Stimulated activated CD8-positive, alpha-beta memory T cell treated with anti-CD3 and anti-CD28 coated beads, Interleukin-7, amount 100 ng/mL, for 24 hours (primary cell): ENCODE data around the gene GMCL1.
"Not testable (repeated sequence)": the region's sequence is repeated elsewhere in the genome, so short reads cannot be mapped to it uniquely, and the experiment has no call there.

Source experiments
- DNase-seq: peaks from one replicate; pipeline ENCODE4 v3.0.0-alpha.2; 2020; ENCODE audit warnings: low read depth

Gene GMCL1

GRCh38 chr2:69829256-69830044, at the start of gene GMCL1:
Gene GMCL1, plus strand, starts transcription at chr2:69829660. Its CDS starts 233 bp downstream, at chr2:69829893.
- DNase-seq = peak; percentile 98

GRCh38 chr2:69780921-69781320, 48.5 kb upstream of the GMCL1 start:
- DNase-seq = no peak

GRCh38 chr2:69781321-69782248, 47.9 kb upstream of the GMCL1 start:
- DNase-seq = no peak

DNA sequence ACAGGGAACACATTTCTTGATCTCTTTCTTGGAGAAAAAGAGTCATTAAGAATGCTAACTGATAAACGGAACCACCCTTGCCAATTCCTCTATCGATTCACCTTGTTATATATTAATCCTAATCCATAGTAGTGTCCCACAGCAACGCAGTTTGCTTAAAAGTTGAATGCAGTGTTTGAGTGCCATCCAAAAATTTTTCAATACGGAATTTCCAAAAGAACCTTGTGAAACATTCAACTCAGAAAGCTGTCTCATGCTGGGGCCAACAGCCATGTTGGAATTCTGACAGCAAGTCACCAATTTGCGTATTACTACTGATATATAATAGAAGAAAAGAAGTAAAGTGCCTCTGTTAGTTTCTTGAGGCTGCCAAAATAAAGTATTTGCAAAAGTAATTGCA, 45.2 kb upstream of the GMCL1 start:
- no peak for DNase-seq

DNA sequence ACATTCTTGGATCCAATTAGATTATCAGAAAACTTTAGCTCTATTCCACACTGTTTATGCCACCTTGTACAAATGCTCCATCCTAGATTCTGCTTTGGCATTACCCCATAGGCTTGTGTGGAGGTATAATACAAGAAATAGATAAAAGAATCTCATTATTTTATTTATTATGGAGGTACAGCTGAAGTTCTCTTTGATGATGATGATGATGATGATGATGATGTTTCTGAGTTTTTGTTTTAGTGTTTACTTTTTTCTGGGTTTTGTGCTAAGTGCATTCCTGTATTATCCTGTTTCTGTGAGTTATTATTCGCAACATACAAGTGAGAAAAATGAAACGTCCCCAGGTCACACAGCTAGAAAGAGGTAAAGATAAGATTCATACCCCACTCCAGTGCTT, 44.1 kb upstream of the GMCL1 start:
- DNase-seq = no peak

DNA sequence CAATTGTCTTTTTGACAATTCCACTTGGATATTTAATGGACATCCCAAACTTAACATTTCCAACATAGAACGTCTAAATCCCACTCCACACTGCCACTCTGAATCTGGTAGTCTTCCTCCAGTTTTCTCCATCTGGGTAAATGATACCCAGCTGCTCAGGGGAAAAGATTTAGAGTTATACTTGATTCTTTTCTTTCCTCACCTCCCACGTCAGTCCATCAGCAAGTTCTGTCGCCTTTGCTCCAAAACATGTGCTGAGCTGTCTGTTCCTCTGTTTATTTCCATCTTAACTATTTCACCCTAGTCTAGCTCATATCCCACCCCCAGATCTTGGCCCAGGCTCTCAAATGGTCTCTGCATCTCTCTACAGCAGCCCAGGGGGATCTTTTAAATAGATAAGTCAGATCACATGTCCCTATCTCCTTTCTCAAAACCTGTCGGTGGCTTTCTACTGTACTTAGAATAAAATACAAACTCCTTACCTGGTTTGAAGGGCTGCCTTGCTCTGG, 43.4 kb upstream of the GMCL1 start:
- no peak for DNase-seq

DNA sequence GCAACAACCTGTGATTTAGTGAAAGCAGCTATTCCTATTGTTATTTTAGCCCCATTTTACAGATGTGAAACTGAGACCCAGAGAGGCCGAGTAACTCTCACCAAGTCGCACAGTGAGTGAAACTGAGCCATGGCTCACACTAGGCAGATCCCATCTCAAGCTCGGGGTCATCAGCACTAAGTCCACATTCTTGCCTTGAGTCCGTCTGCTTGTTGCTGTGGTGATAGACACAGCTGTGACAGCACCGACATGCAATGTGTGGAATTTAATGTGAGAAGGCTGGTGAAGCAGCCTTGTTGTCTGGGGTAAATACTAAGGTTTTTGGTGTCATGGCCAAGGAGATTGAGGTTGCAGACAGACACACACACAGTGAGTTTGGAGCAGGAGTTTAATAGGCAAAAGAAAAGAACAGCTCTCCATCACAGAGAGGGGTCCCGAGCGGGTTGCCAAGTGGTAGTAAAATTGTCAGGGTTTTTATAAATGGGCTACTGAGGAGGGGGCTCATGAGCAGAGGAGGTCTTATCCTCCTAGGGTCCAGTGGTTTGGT, 40.2 kb upstream of the GMCL1 start:
- no peak for DNase-seq

DNA sequence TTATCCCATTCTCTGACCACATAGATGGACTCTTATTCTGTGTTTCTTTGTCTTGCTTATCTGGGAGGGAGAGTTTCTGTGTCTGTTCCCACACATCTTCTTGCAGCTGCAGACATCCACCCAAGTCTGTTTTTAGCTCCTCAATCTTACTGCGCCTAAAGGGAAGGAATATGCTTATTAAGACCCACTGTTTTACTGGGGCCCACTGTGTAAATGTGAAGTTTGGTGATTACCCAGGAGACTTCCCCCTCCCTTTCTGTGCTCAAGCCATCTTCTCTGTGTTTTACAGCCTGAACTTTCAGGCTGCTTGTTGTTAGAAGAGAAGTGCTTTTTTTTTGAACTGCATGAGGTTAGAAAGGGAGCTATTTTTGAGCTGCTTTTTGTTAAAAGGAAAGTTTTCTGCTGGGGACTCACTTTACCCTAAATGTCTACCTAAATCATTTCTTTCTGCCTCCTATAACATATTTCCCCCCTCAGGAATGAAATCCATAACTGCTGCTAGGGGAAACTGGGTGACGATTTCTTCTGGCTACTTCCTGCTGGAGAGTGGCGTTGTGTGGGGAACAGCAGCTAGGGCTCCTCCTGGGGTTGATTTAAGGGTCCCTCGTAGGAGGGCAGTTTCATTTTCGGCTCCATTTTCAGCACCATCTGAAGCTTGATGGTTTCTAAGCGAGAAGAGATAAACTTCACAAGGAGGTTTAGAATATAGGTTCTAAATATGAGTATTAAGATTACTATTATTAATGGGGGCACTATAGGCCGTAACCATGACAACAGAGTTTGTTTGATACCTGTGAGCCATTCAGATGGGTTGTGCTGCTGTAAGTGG, 39.5 kb upstream of the GMCL1 start:
- DNase-seq = no peak

DNA sequence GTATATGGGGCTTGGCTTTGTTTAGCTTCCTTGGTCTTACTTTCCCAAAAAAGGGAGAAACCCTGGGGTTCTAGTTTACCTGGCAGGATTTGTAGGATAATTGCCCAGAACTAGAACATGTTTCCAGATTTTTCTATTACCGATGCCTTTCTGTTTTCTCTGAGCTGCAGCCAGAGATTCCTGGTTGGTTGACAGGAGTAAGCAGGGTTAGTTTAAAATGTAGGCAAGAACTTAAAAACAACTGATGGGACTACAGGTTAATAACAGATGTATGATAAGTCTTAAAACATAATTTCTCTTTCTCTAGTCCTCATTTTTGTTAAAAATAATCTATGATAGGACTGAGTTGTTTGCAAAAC, 38.9 kb upstream of the GMCL1 start:
- no peak for DNase-seq

DNA sequence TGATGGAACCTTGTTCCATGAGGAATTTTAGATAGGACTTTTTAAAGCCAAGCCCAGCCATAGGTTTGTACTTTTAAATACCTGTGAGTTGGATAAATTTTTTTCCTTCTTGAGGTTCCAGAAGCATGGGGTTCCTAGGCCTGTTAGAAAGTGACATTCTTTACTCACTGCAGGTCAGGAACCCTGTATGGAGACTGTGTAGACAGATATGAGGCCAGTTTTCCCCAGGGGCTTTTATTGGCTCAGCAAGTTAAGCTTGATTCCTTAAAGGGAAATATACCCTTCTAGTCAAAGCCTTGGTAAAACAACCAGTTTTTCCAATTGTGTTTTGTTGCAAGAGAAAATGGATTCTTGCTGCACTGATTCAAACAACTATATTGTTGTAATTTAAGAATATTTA, 38.4 kb upstream of the GMCL1 start:
- no peak for DNase-seq

DNA sequence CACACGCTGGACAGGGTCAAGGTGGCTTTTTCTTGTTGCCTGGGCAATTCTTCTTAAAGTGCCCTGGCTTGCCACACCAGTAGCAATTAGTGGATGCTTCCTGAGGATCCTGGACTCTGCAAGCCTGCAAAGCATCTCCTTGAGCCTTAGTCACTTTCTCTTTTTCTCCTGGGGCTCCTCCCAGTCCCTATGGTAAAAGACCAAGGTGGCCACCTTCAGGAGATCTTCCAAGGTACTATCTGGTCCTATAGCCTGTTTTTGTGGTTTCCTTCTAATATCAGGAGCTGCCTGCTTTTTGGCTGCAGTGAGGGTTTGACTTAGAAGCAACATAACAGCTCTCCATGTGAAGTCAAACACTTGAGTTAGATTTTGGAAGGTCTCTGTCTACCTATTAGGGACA, 33.3 kb upstream of the GMCL1 start:
- no peak for DNase-seq

DNA sequence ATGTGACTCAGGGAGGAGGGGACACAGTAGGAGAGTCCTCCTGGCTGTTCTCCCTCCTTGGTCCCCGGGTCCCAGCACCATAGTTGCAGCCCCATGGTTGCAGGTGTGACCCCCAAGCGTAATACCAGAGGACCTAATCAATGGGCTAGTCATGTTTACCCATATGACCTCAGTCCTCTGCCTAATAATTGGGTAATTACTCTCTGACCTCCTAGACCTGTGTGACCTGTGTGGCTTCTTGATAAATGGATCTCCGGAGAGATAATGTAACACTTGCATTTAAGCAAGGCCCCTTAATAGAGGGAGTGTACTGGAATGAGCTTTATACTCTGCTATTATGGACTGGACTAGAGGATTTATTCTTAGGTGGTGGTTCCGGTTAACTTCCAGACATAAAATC, 32.2 kb upstream of the GMCL1 start:
- no peak for DNase-seq

DNA sequence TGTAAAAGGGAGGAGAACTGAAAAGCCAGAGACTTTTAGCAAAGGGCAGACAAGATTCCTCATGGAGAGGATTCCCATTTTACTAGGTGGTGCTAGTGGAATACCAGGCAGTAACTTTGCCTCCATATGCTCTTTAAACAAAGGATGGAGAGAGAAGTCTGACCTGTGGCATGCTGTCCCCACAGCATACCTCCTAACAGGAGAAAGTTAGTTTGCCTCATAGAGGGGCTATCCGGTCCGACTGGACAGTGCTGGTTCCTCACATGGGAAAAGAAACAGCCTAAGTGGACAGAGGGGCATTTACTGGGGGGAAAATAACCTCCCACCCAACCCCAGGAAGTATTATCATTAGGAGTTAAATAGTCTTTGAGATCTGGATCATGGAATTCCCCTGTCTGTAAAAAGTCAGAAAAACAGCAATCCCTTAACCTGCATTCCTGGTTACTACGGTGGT, 31.6 kb upstream of the GMCL1 start:
- no peak for DNase-seq

DNA sequence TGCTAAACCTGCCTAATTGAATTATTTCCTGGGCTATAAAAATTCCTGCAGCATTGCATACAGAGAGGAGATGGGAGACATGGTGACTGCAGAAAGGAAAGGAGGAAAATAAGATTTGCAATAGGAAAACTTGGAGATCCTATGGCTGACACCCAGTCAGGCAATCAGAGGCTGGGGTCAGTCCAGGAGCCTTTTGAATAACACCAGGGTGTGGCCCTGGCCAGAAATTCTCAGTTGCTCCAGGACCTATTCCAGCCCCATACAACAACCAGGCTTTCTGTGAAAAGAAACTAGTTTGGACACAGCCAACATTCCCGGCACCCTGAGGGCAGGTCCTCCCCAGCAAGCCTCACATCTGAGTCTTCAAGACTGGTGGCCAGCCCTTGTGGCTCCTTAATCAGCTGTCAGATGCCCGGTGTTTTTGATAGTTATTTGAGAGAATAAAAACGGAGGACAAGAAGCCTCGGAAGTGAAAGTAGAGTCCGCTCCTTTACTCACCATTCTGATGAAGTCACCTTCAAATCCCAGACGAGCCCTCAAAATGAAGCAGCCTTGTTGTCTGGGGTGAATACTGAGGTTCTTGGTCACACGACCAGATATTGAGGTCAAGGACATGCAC, 31.1 kb upstream of the GMCL1 start:
- DNase-seq = no peak

DNA sequence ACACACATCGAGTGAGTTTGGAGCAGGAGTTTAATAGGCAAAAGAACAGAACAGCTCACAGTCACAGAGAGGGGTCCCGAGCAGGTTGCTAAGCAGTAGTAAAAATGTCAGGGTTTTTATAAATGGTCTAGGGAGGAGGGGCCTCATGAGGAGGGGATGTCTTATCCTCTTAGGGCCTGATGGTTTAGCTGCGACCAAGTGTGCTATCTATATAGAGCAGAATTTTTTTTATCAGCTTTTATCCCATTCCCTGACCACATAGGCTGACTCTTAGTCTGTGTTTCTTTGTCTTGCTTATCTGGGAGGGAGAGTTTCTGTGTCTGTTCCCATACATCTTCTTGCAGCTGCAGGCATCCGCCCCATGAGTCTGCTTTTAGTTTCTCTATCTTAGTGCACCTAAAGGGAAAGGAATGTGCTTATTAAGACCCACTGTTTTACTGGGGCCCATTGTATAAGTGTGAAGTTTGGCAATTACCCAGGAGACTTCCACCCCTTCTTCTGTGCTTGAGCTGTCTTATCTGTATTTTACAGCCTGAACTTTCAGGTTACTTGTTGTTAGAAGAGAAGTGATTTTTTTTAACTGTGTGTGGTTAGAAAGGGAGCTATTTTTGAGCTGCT, 30.4 kb upstream of the GMCL1 start:
- DNase-seq = no peak

- DNase-seq = no peak
These were observed 27.6 kb upstream of the GMCL1 start for GRCh38 chr2:69801745-69802290.

GRCh38 chr2:69802781-69803367, 26.6 kb upstream of the GMCL1 start:
- not testable (repeated sequence) for DNase-seq

- DNase-seq = no peak
These were observed 25.0 kb upstream of the GMCL1 start for GRCh38 chr2:69804416-69804815.

GRCh38 chr2:69805887-69806286, 23.6 kb upstream of the GMCL1 start:
- DNase-seq = no peak
